H1 (cell line): Measurements from ENCODE around the gene PRXL2B. TPM values are rescaled to one million over a fixed set of nuclear protein-coding genes. Genes with fewer than 3 reads are reported as not detected.
A peak's percentile ranks its signal among the peaks of the same experiment; 100 is the strongest.

Experiments
- CTCF ChIA-PET: fragments of 300-600 bp; sonication (Branson Sonifier 250); formaldehyde crosslinking; loops from one replicate; lab custom pipeline; 2021; ENCODE audit not compliant: partially characterized antibody; lab: Charles Lee
- POLR2A ChIA-PET: fragments of 300-600 bp; sonication (Branson Sonifier 250); formaldehyde crosslinking; loops from one replicate; lab custom pipeline; 2021; ENCODE audit warnings: inconsistent platforms; ENCODE audit not compliant: partially characterized antibody; lab: Charles Lee
- DNase-seq, 2 experiments: peaks; one replicate each; pipeline versions ENCODE4 v3.0.0 to v3.0.0-alpha.2; 2010 to 2022; ENCODE audit warnings: low spot score in 2 of 2, low read depth in 1 of 2, mixed read lengths in 1 of 2
- FAIRE-seq: peaks from 2 replicates; lab custom pipeline; 2011; peaks lifted over from hg19 to GRCh38; lab: Jason Lieb, UNC
- H2AFZ ChIP-seq: 2 replicates; pipeline ENCODE4 v1.8.1; 2012; ENCODE audit warnings: low read length, inconsistent platforms
- H2AK5ac ChIP-seq: 2 replicates; pipeline ENCODE4 v1.6.1; 2013; ENCODE audit warnings: low read depth, low read length
- H2BK120ac ChIP-seq: replicated peaks from 2 replicates; pipeline ENCODE3; 2013; ENCODE audit warnings: low read depth, low read length, inconsistent platforms
- H2BK12ac ChIP-seq: 2 replicates; pipeline ENCODE4 v1.6.1; 2013; ENCODE audit warnings: low read depth, low read length
- H2BK15ac ChIP-seq: 2 replicates; pipeline ENCODE4 v1.6.1; 2013; ENCODE audit warnings: low read length
- H2BK20ac ChIP-seq: 2 replicates; pipeline ENCODE4 v1.6.1; 2013; ENCODE audit warnings: low read length
- H2BK5ac ChIP-seq: 2 replicates; pipeline ENCODE4 v1.6.1; 2013; ENCODE audit warnings: low read depth, low read length
- H3K14ac ChIP-seq: 2 replicates; pipeline ENCODE4 v1.6.1; 2013; ENCODE audit warnings: inconsistent platforms; ENCODE audit not compliant: insufficient read length
- H3K18ac ChIP-seq: 2 replicates; pipeline ENCODE4 v1.6.1; 2013; ENCODE audit warnings: low read length; ENCODE audit errors: extremely low read depth
- H3K23ac ChIP-seq: 2 replicates; pipeline ENCODE4 v1.6.1; 2013; ENCODE audit warnings: inconsistent platforms; ENCODE audit not compliant: insufficient read length
- H3K23me2 ChIP-seq: 2 replicates; pipeline ENCODE4 v1.6.1; 2013; ENCODE audit warnings: low read depth, low read length
- H3K27ac ChIP-seq: 2 replicates; pipeline ENCODE4 v1.6.1; 2011; ENCODE audit warnings: low read depth, low read length, inconsistent platforms
- H3K27me3 ChIP-seq, 4 experiments: replicated peaks in 1 of 4; 1 replicate in 1 of 4; 2 replicates in 3 of 4; pipeline versions ENCODE4 v1.6.1 to v1.8.1; 2011 to 2013; ENCODE audit warnings: low read length in 3 of 4, mild to moderate bottlenecking in 3 of 4, inconsistent platforms in 2 of 4, mixed read lengths in 2 of 4, moderate library complexity in 1 of 4; ENCODE audit not compliant: control insufficient read depth in 3 of 4, insufficient read depth in 3 of 4; ENCODE audit errors: extremely low read depth in 1 of 4
- H3K36me3 ChIP-seq, 4 experiments: 2 replicates each; pipeline versions ENCODE4 v1.6.1 to v1.8.1; 2011 to 2013; ENCODE audit warnings: mild to moderate bottlenecking in 4 of 4, low read length in 3 of 4, moderate library complexity in 2 of 4, control low read depth in 1 of 4, inconsistent platforms in 1 of 4; ENCODE audit not compliant: insufficient read depth in 4 of 4, control insufficient read depth in 2 of 4
- H3K4ac ChIP-seq: replicated peaks from 2 replicates; pipeline ENCODE3; 2013; ENCODE audit warnings: low read length, low read depth, mixed read lengths, inconsistent platforms; ENCODE audit not compliant: insufficient read length
- H3K4me1 ChIP-seq, 4 experiments: replicated peaks in 1 of 4; 1 replicate in 1 of 4; 2 replicates in 3 of 4; pipeline versions ENCODE4 v1.6.1 to v1.8.1; 2011 to 2013; ENCODE audit warnings: low read length in 3 of 4, inconsistent platforms in 2 of 4, mixed read lengths in 1 of 4; ENCODE audit not compliant: insufficient read depth in 4 of 4, control insufficient read depth in 3 of 4
- H3K4me2 ChIP-seq, 2 experiments: 2 replicates each; pipeline versions ENCODE4 v1.6.1 to v1.8.1; 2011 to 2013; ENCODE audit warnings: low read depth in 2 of 2, low read length in 2 of 2, control low read depth in 1 of 2, inconsistent platforms in 1 of 2, mild to moderate bottlenecking in 1 of 2; ENCODE audit not compliant: insufficient read depth in 1 of 2
- H3K4me3 ChIP-seq, 4 experiments: fragments of 200-600, 300-600 bp in 1 of 4; sonication (generic), shearing (Covaris generic), sonication (Bioruptor Twin) in 1 of 4; 2 replicates each; pipeline versions ENCODE4 v1.5.1 to v1.8.1; 2011 to 2016; ENCODE audit warnings: low read length in 4 of 4, low read depth in 3 of 4, control low read depth in 2 of 4, inconsistent platforms in 2 of 4, mild to moderate bottlenecking in 2 of 4, mixed read lengths in 1 of 4, moderate library complexity in 1 of 4; ENCODE audit not compliant: insufficient read depth in 2 of 4; ENCODE audit errors: extremely low read depth in 1 of 4
- H3K56ac ChIP-seq: replicated peaks from 2 replicates; pipeline ENCODE3; 2013; ENCODE audit warnings: low read depth, mild to moderate bottlenecking, mixed read lengths, low read length, inconsistent platforms; ENCODE audit not compliant: insufficient read length
- H3K79me1 ChIP-seq: 2 replicates; pipeline ENCODE4 v1.6.1; 2013; ENCODE audit warnings: low read depth, low read length, control low read depth
- H3K79me2 ChIP-seq, 2 experiments: 2 replicates each; pipeline versions ENCODE4 v1.6.1 to v1.8.1; 2012 to 2013; ENCODE audit warnings: low read length in 2 of 2, mild to moderate bottlenecking in 2 of 2, inconsistent platforms in 1 of 2; ENCODE audit not compliant: insufficient read depth in 2 of 2, control insufficient read depth in 1 of 2
- H3K9ac ChIP-seq, 4 experiments: replicated peaks in 1 of 4; 1 replicate in 1 of 4; 2 replicates in 3 of 4; pipeline versions ENCODE4 v1.6.1 to v1.8.1; 2011 to 2013; ENCODE audit warnings: low read depth in 3 of 4, low read length in 3 of 4, control low read depth in 2 of 4, mild to moderate bottlenecking in 2 of 4, moderate library complexity in 2 of 4, inconsistent platforms in 1 of 4; ENCODE audit errors: extremely low read depth in 1 of 4
- H3K9me3 ChIP-seq, 2 experiments: 2 replicates each; pipeline versions ENCODE4 v1.6.1 to v1.8.1; 2012 to 2013; ENCODE audit warnings: mild to moderate bottlenecking in 2 of 2, moderate library complexity in 2 of 2, control low read depth in 1 of 2, inconsistent platforms in 1 of 2, low read depth in 1 of 2, low read length in 1 of 2, mixed read lengths in 1 of 2; ENCODE audit not compliant: insufficient read depth in 2 of 2
- H4K20me1 ChIP-seq, 2 experiments: replicated peaks in 1 of 2; 2 replicates each; pipeline versions ENCODE3 to v1.8.1; 2011 to 2013; ENCODE audit warnings: inconsistent platforms in 2 of 2, low read length in 2 of 2, mild to moderate bottlenecking in 1 of 2; ENCODE audit not compliant: insufficient read depth in 2 of 2, control insufficient read depth in 1 of 2
- H4K5ac ChIP-seq: 2 replicates; pipeline ENCODE4 v1.6.1; 2013; ENCODE audit warnings: low read length, low read depth, mixed read lengths, inconsistent platforms; ENCODE audit not compliant: insufficient read length
- H4K8ac ChIP-seq: 2 replicates; pipeline ENCODE4 v1.8.0; 2013; ENCODE audit warnings: mild to moderate bottlenecking, moderate library complexity, low read length, inconsistent platforms; ENCODE audit not compliant: insufficient read depth; ENCODE audit errors: extremely low read depth
- H4K91ac ChIP-seq: replicated peaks from 2 replicates; pipeline ENCODE3; 2013; ENCODE audit warnings: low read length, mixed read lengths, inconsistent platforms; ENCODE audit not compliant: insufficient read length
- EZH2 ChIP-seq: fragments of 200-600 bp; sonication (generic); IDR thresholded peaks from 2 replicates; pipeline ENCODE4 v1.7.1; 2012; ENCODE audit warnings: low read depth, mild to moderate bottlenecking, moderate library complexity, low read length, inconsistent platforms; ENCODE audit not compliant: severe bottlenecking
- SP1 ChIP-seq: IDR thresholded peaks from 2 replicates; pipeline ENCODE4 v1.6.1; 2011; ENCODE audit warnings: low read depth, low read length
- TAF7 ChIP-seq: optimal IDR thresholded peaks from 2 replicates; pipeline ENCODE3; 2011; ENCODE audit warnings: low read depth, mild to moderate bottlenecking, inconsistent platforms, low read length, moderate library complexity, borderline replicate concordance
- WGBS, 2 experiments: shearing (Covaris generic) in 1 of 2; methylation state at CpG; one replicate each; pipeline versions ENCODE4 v1.1.6 to v1.1.7; 2013 to 2015; ENCODE audit warnings: low lambda C conversion rate in 2 of 2, mixed read lengths in 2 of 2, inconsistent platforms in 1 of 2, low coverage in 1 of 2, missing lambda C conversion rate in 1 of 2; ENCODE audit not compliant: insufficient replicate concordance in 2 of 2, insufficient coverage in 1 of 2, insufficient read length in 1 of 2; ENCODE audit errors: extremely low coverage in 1 of 2, missing lambda C conversion rate in 1 of 2; 5-methylcytosine and 5-hydroxymethylcytosine counted together
- polyA plus RNA-seq, 7 experiments: library from polyadenylated mRNA; depleted of rRNA in 3 of 7; stranded (reverse) in 5 of 7; unstranded in 2 of 7; fragments of >200 nt in 5 of 7; fragments of 200-250 nt in 2 of 7; gene quantifications; 1 replicate in 5 of 7; 2 replicates in 1 of 7; 4 replicates in 1 of 7; pipeline versions ENCODE4 v1.2.1 to v1.2.3, GENCODE V29; 2011 to 2013; ENCODE audit warnings: missing spikeins in 2 of 7, mixed read lengths in 2 of 7
- total RNA-seq: library from RNA; stranded (reverse); fragmentation: NEBNext Ultra II Directional; extraction: Animal tissue kit (Norgen Biotek cat#: 25700); gene quantifications from 2 replicates; pipeline ENCODE4 v1.2.1, GENCODE V29; 2021

PRXL2B gene
- total and polyA plus RNA-seq, 2 of the 8 experiments (the other 6 are each of a cell fraction or from before 2014, with no cell fraction given) = 35.3 to 46.0 TPM

GRCh38 chr1:2631136-2632050 is 44.8 kb downstream of the PRXL2B start:
- Histone ChIP-seq H3K79me2 (no peaks in the 10 kb centered on the region), H2BK12ac (peak overlapping the region; percentile 84; the same call in 1 of the 2 replicates), H3K4me1 (peaks cover 0 to 32% (median 21%) of the 10 kb centered on the region in 4 experiments; a peak in 6 of 7 replicates), H3K36me3 (no peaks in the 10 kb centered on the region), H4K5ac (no peak overlapping the region), H3K79me1 (no peaks in the 10 kb centered on the region), H2BK120ac (peak overlapping the region; percentile 54), H4K8ac (peak overlapping the region; percentile 25; the same call in 1 of the 2 replicates), H2BK5ac (peak overlapping the region; percentile 28; the same call in 1 of the 2 replicates), H3K27me3 (peaks cover 22 to 46% (median 34%) of the 10 kb centered on the region in 4 experiments), H3K9me3 (peaks cover 0 to 4% of the 10 kb centered on the region in 2 experiments; a peak in 1 of 4 replicates), H3K23ac (no peak overlapping the region), H3K4me3 (no peak overlapping the region), H3K18ac (no peak overlapping the region), H3K4ac (peak overlapping the region; percentile 99), H3K4me2 (no peak overlapping the region; a peak in 1 of 4 replicates), H4K91ac (peak overlapping the region; percentile 93), H3K23me2 (peaks cover 6% of the 10 kb centered on the region), H4K20me1 (peaks cover 0 to 11% of the 10 kb centered on the region in 2 experiments), H2BK20ac (no peak overlapping the region; the same call in 1 of the 2 replicates), H2AFZ (no peak overlapping the region), H3K56ac (no peak overlapping the region), H3K27ac (no peak overlapping the region), H3K14ac (no peak overlapping the region), H2BK15ac (peak overlapping the region; percentile 82; the same call in 1 of the 2 replicates), H2AK5ac (no peak overlapping the region), H3K9ac (no peak overlapping the region)
- DNase-seq = no peak
- ChIA-PET POLR2A (no interaction called here), CTCF (interaction anchor here (1.2 kb wide), 1 partner anchor 70 kb away, joined by 3 read pairs; no protein-coding TSS in a partner anchor)
- FAIRE-seq = no peak
- 86% methylated on average over 22 of the region's 24 CpGs; no CpG with 5 or more reads in 1 of the 2 experiments for WGBS, 2 experiments
- TF ChIP-seq SP1 (no peak), TAF7 (no peak), EZH2 (no peak)
